ENCODE measurements around the gene TLE5.
"Not testable (repeated sequence)": the region's sequence is repeated elsewhere in the genome, so short reads cannot be mapped to it uniquely, and the experiment has no call there.

Gene TLE5

DNA sequence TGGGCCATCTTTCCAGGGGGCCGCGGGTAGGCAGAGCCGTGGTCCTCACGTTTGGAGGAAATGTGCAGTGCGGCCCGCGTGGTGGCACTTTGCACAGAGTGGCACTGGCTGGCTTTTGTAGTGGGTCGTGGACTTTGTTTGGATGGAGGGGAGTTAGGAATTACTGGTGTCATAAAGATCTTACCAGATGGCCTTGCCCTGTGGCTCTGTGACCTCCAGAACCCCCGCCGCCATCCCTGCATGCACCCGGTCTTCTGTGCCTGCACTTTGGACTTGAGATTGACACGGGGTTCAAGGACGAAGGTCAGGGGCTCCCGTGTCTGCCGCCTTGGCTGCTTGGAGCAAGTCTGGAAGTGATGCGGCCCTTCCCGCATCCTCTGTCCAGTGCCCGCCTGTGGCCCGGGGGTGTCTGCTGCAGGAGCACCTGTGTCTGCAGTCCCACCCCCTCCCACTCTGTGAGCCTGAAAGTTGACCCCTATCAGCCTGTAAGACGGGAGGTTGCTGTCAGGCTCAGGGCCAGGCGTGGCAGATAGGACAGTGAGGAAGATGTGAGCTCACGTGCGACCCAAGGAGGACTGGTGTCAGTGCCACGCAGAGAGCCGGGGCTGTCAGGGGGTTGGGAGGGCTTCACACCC is 34.1 kb upstream of the TLE5 start:
- ATAC-seq (no peak), DNase-seq (no peak)

- DNase-seq (peak; percentile 56), ATAC-seq (no peak)
Observed at GRCh38 chr19:3095441-3096191, 33.3 kb upstream of the TLE5 start.

GRCh38 chr19:3094601-3095440 is 32.5 kb upstream of the TLE5 start:
- DNase-seq: peak; percentile 43

GRCh38 chr19:3089299-3089855 is 27.1 kb upstream of the TLE5 start:
- DNase-seq, ATAC-seq: not testable (repeated sequence)

More at GRCh38 chr19:3094601-3095440, 32.5 kb upstream of the TLE5 start:
- ATAC-seq: peak; percentile 36

- no peak for ATAC-seq
- no peak for DNase-seq
Observed at GRCh38 chr19:3087769-3088168, 25.5 kb upstream of the TLE5 start.

- ATAC-seq: no peak
- no peak for DNase-seq
Observed at GRCh38 chr19:3084943-3085342, 22.6 kb upstream of the TLE5 start.

- DNase-seq: no peak
Observed at GRCh38 chr19:3083964-3084363, 21.7 kb upstream of the TLE5 start.

GRCh38 chr19:3082331-3082730 is 20.0 kb upstream of the TLE5 start:
- no peak for DNase-seq
- ATAC-seq: no peak

More at GRCh38 chr19:3083964-3084363, 21.7 kb upstream of the TLE5 start:
- ATAC-seq: no peak

DNA sequence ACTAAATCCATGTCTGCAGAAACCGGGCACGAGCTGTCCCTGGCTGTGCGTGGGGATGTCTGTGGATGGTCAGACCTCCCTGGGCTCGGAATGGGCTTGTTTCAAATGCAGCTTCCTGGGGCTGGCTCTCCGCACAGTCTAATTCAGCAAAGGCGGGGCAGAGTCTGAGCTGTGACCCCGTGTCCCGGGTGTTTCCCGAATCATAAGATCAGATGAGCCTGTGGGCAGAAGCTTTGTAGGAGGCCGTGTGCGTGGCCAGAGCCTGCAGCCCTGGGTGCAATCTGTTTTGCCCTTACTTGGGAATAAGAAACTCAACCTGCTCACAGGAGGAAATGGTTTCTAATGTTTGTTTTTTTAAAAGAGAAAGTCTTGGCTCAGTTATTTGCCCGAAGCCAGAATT is 18.0 kb upstream of the TLE5 start:
- DNase-seq: no peak
- no peak for ATAC-seq

DNA sequence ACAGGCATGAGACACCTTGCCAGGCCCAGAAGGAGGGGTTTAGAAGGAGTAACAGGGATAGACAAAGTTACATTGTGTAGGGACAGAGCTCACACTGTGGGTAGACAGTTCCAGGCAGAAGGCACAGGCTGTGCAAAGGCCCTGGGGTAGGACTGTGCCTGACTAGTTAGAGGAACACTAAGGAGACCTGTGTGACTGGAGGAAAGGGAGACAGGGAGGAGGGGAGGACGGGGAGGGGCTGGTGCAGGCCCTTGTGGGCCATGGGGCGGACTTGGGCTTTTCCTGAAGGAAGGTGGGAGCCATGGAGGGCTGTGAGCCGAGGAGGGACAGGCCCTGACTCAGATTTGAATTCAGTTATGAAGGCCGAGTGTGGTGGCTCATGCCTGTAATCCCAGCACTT is 17.3 kb upstream of the TLE5 start:
- ATAC-seq: no peak

DNA sequence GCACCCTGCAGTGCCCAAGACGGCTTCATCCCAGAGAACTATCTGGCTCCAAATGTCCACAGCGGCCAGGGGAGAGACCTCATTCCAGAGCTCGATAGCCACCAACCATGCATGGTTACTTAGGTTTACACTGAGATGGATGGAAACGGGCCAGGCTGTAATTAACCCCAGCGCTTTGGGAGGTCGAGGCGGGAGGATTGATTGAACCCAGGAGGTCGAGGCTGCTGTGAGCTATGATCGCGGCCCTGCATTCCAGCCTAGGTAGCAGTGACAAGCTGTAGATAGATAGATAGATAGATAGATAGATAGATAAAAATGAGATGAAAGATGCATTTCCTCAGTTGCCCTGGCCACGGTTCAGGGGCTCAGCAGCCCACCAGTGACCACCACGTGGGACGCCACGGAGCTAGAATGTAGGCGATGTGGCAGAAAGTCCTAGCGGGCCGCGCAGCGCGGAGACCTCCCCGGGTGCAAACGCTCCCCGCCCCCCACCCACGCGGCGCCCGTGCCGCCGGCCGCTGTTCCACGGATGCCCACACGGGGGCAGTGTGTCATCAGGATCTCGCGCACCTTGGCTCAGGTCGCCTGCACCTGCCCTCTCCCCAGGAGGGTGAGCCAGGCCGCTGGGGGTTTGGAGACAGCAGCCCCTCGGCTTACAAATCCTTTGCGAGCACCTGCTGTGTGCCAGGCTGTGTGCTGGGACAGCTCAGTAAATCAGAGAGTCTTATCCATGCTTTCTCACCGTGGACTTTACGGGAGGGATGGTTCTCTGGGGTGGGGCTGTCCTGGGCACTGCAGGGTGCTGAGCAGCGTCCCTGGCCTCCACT is 13.5 kb upstream of the TLE5 start:
- ATAC-seq: peak; percentile 70

More for the DNA sequence above, 17.3 kb upstream of the TLE5 start:
- no peak for DNase-seq

GRCh38 chr19:3073931-3074595 is 11.8 kb upstream of the TLE5 start:
- ATAC-seq: no peak
- no peak for DNase-seq

More for the DNA sequence above, 13.5 kb upstream of the TLE5 start:
- peak; percentile 85 for DNase-seq

DNA sequence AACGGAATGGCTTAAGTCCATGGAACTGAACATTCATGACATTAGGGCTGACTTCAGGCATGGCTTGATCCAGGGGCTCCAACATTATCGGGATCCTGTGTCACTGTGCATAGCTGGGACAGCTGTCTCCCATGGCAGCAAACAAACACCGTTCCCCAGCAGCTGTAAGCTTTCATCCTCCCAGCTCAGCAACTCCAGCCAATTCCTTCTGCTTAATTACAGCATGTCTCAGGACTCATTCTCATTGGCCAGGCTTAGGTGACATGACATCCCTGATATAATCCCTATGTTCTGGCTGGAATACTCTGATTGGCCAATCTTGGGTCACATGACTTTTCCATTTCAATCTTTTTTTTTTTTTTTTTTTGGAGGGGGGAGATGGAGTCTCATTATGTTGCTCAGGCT is 10.9 kb upstream of the TLE5 start:
- no peak for ATAC-seq
- DNase-seq: no peak

GRCh38 chr19:3071768-3072167 is 9.5 kb upstream of the TLE5 start:
- ATAC-seq (no peak), DNase-seq (no peak)

DNA sequence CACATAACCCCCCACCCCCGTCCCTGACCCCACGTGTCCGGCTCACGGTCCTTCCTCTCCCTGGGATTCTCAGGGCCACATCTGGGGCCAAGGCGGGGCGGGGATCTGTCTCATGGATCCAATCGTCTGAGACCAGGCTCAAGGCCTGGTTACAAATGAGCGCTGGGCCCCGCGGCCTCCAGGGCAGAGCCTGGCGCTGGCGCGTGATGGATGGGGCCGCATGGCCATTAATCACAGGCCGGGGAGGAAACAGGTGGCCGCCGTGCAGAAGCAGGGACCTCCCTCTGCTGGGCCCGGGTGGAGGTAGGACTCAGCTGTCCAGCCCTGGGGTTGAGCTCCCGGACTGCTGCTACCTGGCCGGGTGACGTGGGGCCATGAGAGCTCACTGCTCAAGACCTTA is 5.8 kb upstream of the TLE5 start:
- DNase-seq (no peak), ATAC-seq (no peak)

DNA sequence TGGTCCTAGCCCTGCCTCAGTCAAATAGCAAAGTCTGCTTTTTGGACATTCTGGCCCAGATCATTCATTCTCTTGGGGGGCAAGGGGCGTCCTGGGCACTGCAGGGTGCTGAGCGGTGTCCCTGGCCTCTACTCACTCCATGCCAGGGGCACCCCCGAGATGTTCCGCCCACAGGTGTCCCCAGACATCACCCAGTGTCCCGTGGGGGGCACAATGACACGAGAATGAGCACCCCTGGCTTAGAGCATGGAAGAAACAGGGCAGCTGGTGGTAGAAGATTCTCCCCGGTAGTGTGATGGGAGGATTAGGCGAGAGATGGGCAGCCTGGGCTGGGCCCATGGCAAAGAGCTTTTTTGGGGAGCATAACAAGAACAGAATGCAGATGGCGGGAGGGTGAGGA is 5.3 kb upstream of the TLE5 start:
- ATAC-seq (no peak), DNase-seq (no peak)

- no peak for DNase-seq
- no peak for ATAC-seq
Observed at GRCh38 chr19:3066482-3067049, 4.3 kb upstream of the TLE5 start.

- no peak for DNase-seq
- ATAC-seq: no peak
Observed at GRCh38 chr19:3065675-3066357, 3.5 kb upstream of the TLE5 start.

DNA sequence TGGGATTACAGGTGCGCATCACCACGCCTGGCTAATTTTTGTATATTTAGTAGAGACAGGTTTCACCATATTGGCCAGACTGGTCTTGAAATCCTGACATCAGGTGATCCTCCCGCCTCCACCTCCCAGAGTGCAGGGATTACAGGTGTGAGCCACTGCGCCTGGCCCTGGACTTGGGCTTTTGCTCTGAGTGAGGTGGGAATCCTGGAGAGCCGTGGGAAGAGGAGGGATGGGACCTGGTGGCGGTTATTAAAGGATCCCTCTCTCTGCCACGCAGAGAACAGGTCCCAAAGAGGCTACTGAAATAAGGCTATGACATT is 1.7 kb upstream of the TLE5 start:
- ATAC-seq: no peak
- DNase-seq: no peak
